Daoy (cell line): ENCODE measurements around the gene CDPF1. TPM values are rescaled to one million over a fixed set of nuclear protein-coding genes. Genes with fewer than 3 reads are reported as not detected.
A peak's percentile ranks its signal among the peaks of the same experiment; 100 is the strongest.

Source experiments
- DNase-seq: peaks from one replicate; pipeline ENCODE4 v3.0.0-alpha.2; 2015; ENCODE audit warnings: low read depth
- total RNA-seq: library from RNA; depleted of rRNA; stranded (reverse); fragments of >200 nt; shearing (Covaris generic); gene quantifications from 2 replicates; pipeline ENCODE4 v1.2.3, GENCODE V29; 2014

The CDPF1 gene
- total RNA-seq, 1 experiment from 2014 or later = 14.3 TPM

DNA sequence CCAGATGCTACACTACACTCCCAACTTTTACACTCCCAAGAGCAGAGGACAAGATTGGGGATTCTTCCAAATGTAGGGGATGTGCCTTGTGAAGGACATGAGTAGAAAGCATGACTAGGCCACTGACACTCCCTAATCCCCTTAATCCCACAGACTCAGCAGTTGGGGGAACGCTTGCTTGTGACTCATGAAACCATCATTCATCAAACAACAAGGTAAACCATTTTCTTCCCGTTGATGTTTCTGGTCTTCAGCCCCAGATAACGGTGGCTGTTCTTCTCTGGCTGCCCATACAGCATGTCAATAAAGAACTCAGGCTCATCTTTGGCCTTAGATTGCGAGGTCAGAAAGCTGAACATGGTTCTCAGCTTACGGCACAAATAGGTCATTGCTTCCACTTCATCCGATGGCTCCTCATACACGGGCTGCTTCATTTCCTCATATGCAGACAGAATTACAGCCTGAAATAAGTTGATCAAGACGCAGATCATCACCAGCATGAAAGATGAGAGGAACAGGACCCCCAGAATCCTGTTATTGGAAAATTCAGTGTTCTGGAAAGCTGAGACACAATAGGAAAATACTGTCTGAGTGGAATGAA, 6.4 kb upstream of the CDPF1 start:
- DNase-seq = no peak

DNA sequence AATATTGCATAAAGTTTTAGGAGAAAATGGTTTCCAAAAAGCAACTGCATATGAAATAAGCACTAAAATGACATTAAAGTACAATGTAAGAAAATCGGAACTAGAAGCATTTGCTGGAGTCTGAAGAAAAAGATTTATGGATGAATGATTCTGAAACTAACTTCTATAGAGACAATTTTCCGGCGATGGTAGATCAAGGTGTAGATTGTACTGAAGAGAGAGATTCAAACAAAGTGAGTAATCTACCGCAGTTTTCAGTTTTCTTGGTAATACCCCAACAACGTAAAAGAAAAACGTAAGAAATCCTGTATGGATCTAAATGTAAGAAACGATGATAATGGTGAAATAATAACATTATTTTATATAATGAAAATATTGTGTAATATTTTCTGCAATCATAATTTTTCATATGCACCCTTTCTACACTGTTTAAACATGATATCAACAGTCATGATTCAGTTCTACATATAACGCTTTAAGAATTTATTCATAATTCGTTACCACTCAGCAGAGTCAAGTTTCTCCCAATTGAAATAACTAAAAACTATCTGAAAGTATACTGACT, 1.8 kb upstream of the CDPF1 start:
- no peak for DNase-seq

- no peak for DNase-seq
Measured at GRCh38 chr22:46251266-46251665, 1.2 kb upstream of the CDPF1 start.

DNA sequence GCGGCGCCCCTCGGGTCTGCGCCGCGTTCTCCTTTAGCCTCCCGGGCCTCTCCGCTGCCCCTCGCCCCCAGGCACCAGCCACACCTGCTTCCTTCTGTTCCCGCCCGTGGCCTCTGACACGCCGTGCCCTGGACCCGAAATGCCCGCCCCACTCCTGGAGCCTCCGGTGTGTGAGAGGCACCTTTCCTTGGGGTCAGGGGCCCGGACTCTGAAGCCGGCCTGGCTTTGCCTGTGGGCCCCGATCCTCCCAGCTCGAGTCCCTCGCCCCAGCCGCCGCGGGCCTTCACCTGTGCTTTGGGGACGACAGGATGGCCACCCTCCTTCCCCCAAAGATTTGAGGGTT, 661 bp upstream of the CDPF1 start:
- no peak for DNase-seq

DNA sequence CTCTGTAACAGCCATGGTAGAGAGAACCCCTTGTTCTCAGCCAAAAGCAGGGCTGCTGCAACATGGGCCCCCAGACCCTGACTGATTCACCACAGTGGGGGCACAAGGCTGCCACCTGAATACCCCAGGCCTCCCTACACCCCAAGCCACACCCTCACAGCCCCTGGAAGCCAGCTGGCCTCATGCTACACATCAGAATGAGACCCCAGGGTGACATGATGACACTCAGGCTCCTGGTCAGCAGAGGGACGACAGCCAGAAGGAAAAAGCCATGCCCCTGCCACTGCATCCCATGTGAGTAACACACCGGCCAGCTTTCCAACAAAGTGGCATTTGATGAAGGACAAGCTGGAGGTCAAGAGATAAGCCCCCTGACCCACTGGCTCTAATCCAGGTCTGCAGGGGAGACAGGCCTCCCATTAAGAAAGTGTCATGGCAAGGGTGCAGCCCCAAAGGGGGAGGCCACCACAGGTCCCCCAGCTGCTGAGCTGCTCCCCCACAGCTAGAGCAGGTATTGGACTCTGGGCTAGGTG, 2.6 kb downstream of the CDPF1 start:
- DNase-seq = no peak

- no peak for DNase-seq
Measured at GRCh38 chr22:46246178-46246577, 3.9 kb downstream of the CDPF1 start.

DNA sequence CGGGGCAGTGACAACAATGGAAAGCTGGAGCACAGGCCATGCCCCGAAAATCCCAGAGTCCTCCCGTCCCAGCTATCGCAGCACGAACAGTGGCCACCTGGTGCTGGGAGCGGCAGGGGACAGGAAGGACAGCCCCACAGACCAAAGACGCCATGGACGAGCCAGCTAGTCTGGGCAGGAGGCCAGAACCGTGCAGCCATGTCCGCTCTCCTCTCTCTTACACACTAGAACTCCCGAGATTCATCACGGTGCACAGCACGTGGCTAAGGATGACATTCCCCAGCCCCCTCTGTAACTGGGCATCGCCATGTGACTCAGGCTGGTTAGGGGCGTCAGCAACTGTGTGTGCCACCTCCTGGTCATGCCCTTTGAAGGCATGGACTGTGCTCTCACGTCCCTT, 4.6 kb downstream of the CDPF1 start:
- DNase-seq = no peak

GRCh38 chr22:46244771-46245170, 5.3 kb downstream of the CDPF1 start:
- DNase-seq = no peak

DNA sequence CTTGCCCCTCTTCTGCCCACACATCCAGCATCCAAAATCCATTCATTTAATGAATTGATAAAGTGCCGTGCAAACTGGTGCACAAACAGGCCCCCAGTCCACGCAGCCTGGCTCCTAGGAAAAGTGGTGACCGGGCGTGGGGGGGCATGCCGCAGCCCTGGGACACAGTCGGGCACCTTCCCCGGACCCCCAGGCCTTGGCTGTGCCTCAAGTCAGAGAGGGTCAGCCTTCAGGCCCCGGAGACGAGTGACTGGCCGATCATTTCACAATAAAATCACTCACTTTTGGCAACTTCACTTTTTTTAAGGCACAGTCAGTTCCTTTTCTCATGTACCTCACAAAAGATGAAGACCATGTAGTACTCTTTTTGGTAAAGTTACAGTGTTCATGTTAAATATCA, 8.0 kb downstream of the CDPF1 start:
- DNase-seq = no peak

- DNase-seq = no peak
Measured at GRCh38 chr22:46241396-46242007, 8.6 kb downstream of the CDPF1 start.

- no peak for DNase-seq
Measured at GRCh38 chr22:46240907-46241306, 9.2 kb downstream of the CDPF1 start.

- no peak for DNase-seq
Measured at GRCh38 chr22:46240506-46240905, 9.6 kb downstream of the CDPF1 start.

- DNase-seq = no peak
Measured at GRCh38 chr22:46240073-46240472, 10.0 kb downstream of the CDPF1 start.

GRCh38 chr22:46239261-46240048, 10.6 kb downstream of the CDPF1 start:
- DNase-seq = no peak

GRCh38 chr22:46238541-46238940, 11.6 kb downstream of the CDPF1 start:
- DNase-seq = no peak

- DNase-seq = no peak
Measured at GRCh38 chr22:46237453-46238124, 12.5 kb downstream of the CDPF1 start.

DNA sequence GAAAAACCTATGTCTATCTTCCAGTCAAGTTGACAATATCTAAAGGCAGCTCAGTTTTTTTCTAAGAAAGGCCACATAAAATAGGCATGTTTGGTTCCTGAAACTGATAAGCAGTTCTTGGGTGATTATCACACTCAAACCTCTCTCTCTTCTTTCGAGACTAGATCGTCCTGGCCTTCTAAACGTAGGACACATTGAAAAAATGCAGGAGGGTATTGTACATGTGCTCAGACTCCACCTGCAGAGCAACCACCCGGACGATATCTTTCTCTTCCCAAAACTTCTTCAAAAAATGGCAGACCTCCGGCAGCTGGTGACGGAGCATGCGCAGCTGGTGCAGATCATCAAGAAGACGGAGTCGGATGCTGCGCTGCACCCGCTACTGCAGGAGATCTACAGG, 15.1 kb downstream of the CDPF1 start:
- DNase-seq = no peak

DNA sequence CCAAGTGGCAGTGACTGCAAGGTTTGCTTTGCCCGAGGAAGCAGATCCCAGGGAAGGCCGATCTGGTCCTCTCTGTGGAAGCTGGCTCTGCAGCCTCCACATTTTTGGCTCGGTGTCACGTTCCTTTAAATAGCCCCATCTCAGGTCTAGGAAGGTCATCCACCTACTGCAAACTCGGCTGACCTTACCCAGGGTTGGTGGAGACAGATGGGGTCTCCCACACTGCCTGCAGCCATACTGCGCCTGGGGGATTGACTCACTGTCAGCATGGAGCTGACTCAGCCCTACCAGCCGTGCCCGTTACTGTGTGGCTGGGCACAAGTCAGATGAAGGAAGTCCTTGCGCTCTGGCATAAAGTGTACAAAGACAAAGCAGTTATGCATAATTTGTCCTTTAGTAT, 16.9 kb downstream of the CDPF1 start:
- peak; percentile 77 for DNase-seq

DNA sequence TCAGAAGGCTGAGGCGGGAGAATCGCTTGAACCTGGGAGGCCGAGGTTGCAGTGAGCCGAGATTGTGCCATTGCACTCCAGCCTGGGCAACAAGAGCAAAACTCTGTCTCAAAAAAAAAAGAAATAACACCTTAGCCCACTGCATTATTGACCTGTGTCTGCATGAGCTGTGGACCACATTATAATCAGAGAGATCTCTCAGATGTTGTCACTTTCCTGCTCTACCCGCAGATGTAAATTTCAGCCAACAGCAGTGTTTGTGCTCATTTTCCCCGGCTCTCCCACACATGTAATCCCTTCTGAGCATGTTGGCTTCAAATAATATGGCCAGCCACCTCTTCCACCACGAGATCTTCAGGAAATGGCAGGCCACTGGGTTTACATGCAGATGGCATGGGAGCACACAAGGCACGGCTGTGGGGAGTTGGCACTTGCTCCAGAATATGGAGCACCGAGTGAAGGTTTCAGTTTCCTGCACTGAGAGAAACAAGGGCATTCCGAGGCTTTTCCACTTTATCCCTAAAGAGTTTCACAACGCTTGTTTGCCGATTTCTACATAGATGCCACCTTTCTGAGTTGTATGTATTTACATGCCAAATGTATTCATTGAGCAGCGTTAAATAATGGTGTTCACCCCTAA, 19.7 kb downstream of the CDPF1 start:
- no peak for DNase-seq

DNA sequence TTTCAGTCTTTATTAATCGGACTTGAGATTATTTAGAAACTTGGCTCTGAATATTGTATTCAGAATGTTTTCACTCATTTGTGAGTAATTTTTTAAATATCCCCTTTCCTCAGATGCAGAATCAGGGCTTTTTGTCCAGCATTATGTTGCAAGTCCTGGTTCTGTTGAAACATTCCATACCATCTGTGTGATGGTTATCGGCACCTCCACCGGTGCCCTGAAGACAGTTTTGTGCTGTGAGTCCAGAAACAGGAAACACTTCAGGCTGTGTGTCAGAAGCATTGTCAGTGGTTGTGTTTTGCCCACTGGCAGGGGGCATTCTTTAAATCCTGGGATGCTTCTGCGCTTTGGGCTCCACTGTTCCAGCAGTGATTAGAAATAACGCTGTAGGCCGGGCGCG, 20.4 kb downstream of the CDPF1 start:
- DNase-seq = no peak

- DNase-seq = no peak
Measured at GRCh38 chr22:46226577-46226976, 23.5 kb downstream of the CDPF1 start.

GRCh38 chr22:46225631-46226030, 24.5 kb downstream of the CDPF1 start:
- no peak for DNase-seq
